Adipocyte (in vitro differentiated cells): ENCODE data around the gene EIF2B4.

Experiments
- DNase-seq: peaks from one replicate; pipeline ENCODE4 v3.0.0-alpha.2; 2015; ENCODE audit warnings: low read depth
- H3K27me3 ChIP-seq: replicated peaks from 2 replicates; pipeline ENCODE4 v1.7.0; 2013; ENCODE audit warnings: mild to moderate bottlenecking, low read length, moderate library complexity; ENCODE audit not compliant: control insufficient read depth, insufficient read depth
- H3K36me3 ChIP-seq: 2 replicates; pipeline ENCODE4 v1.7.0; 2013; ENCODE audit warnings: low read length, mild to moderate bottlenecking, moderate library complexity; ENCODE audit not compliant: control insufficient read depth, insufficient read depth, severe bottlenecking
- H3K4me1 ChIP-seq: 2 replicates; pipeline ENCODE4 v1.7.0; 2013; ENCODE audit warnings: mild to moderate bottlenecking, low read length, moderate library complexity; ENCODE audit not compliant: control insufficient read depth, insufficient read depth
- H3K4me3 ChIP-seq: 2 replicates; pipeline ENCODE4 v1.7.0; 2013; ENCODE audit warnings: mild to moderate bottlenecking, low read length, moderate library complexity
- H3K9ac ChIP-seq: 2 replicates; pipeline ENCODE4 v1.7.0; 2013; ENCODE audit warnings: mild to moderate bottlenecking, low read length, moderate library complexity
- H3K9me3 ChIP-seq: 2 replicates; pipeline ENCODE4 v1.7.0; 2013; ENCODE audit warnings: mild to moderate bottlenecking, low read length, moderate library complexity; ENCODE audit not compliant: control insufficient read depth

The EIF2B4 gene

GRCh38 chr2:27376151-27376865, 6.2 kb upstream of the EIF2B4 start:
- no peak overlapping the region for H3K4me3 ChIP-seq
- H3K27me3 ChIP-seq: no peaks in the 10 kb centered on the region
- H3K9ac ChIP-seq: no peak overlapping the region
- H3K4me1 ChIP-seq: peaks cover 60% of the 10 kb centered on the region
- peaks cover 66% of the 10 kb centered on the region for H3K36me3 ChIP-seq
- DNase-seq: no peak
- H3K9me3 ChIP-seq: no peaks in the 10 kb centered on the region

GRCh38 chr2:27375513-27376099, 5.5 kb upstream of the EIF2B4 start:
- Histone ChIP-seq H3K36me3 (peaks cover 66% of the 10 kb centered on the region), H3K27me3 (no peaks in the 10 kb centered on the region), H3K4me3 (no peak overlapping the region), H3K9me3 (no peaks in the 10 kb centered on the region), H3K9ac (no peak overlapping the region), H3K4me1 (peaks cover 58% of the 10 kb centered on the region)
- DNase-seq: no peak

- Histone ChIP-seq H3K4me3 (no peak overlapping the region), H3K4me1 (peaks cover 52% of the 10 kb centered on the region), H3K27me3 (no peaks in the 10 kb centered on the region), H3K36me3 (peaks cover 68% of the 10 kb centered on the region), H3K9ac (no peak overlapping the region), H3K9me3 (no peaks in the 10 kb centered on the region)
- no peak for DNase-seq
Measured at GRCh38 chr2:27373567-27373966, 3.4 kb upstream of the EIF2B4 start.

- DNase-seq: no peak
- no peaks in the 10 kb centered on the region for H3K9me3 ChIP-seq
- peaks cover 47% of the 10 kb centered on the region for H3K4me1 ChIP-seq
- peaks cover 68% of the 10 kb centered on the region for H3K36me3 ChIP-seq
- no peaks in the 10 kb centered on the region for H3K27me3 ChIP-seq
- no peak overlapping the region for H3K4me3 ChIP-seq
- H3K9ac ChIP-seq: peak overlapping the region; percentile 99
Measured at GRCh38 chr2:27372937-27373336, 2.8 kb upstream of the EIF2B4 start.

DNA sequence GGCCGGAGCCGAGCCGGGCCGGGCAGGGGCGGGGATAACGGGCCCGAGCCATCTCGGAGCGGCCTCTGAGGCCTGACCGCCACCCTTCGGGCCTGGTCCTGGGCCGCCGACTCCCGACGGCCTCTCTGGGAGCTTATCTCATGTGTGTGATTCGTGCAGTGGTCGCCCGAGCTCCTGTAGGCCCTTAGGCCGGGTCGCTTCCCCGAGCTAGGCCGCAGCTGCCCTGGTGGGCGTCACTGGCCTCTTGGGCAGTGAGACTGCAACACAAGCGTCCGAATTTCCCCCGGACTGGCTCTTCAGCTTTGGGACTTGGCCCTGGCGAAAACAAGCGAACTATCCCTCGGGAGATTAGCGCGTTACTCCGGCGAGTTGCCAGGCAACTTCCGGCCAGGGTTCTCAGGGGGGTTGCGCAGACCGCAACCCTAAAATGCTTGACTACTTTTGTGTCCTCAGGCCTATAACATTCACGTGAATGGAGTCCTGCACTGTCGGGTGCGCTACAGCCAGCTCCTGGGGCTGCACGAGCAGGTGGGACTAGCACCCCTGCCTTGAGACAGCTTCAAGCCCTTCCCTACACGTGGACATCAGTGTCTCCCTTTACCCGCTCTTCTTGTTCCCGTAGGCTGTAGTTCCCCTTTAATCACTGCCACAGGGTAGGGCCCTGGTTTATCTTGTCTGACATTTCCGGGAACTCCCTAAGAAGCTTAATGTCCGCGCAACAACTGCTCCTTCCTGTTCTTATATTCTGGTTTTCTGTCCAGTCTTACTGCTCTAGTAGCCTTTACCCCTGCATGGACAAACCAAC, 880 bp upstream of the EIF2B4 start:
- DNase-seq: peak; percentile 59
- H3K4me1 ChIP-seq: peaks cover 35% of the 10 kb centered on the region

GRCh38 chr2:27369471-27370025, 590 bp downstream of the EIF2B4 start:
- Histone ChIP-seq H3K36me3 (peaks cover 67% of the 10 kb centered on the region), H3K9me3 (no peaks in the 10 kb centered on the region), H3K9ac (peak overlapping the region; percentile 99), H3K27me3 (no peaks in the 10 kb centered on the region), H3K4me1 (peaks cover 35% of the 10 kb centered on the region), H3K4me3 (peak overlapping the region; percentile 96)
- no peak for DNase-seq

More for the DNA sequence above, 880 bp upstream of the EIF2B4 start:
- Histone ChIP-seq H3K9me3 (no peaks in the 10 kb centered on the region), H3K36me3 (peaks cover 68% of the 10 kb centered on the region), H3K27me3 (no peaks in the 10 kb centered on the region), H3K4me3 (peak overlapping the region; percentile 96), H3K9ac (peak overlapping the region; percentile 99)

DNA sequence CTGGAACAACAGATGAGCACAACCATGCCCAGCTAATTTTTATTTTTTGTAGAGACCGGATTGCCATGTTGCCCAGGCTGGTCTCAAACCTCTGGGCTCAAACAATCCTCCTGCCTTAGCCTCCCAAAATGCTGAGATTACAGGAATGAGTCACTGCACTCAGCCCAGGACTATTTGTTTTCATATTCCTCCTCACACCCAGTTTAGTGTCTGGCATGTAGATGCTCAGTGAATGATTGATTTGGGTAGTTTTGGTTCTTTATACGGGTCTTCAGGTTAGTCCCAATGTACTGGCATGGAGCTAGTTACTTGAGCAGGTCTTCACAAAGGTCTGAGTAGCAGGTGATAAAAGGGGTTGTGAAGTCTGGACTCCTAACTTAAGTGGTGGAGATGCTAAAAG, 6.2 kb downstream of the EIF2B4 start:
- no peak for DNase-seq
- Histone ChIP-seq H3K27me3 (no peaks in the 10 kb centered on the region), H3K4me3 (no peak overlapping the region), H3K36me3 (peaks cover 53% of the 10 kb centered on the region), H3K9ac (no peak overlapping the region), H3K4me1 (peaks cover 3% of the 10 kb centered on the region), H3K9me3 (no peaks in the 10 kb centered on the region)

- no peak for DNase-seq
- H3K4me3 ChIP-seq: no peak overlapping the region
- no peaks in the 10 kb centered on the region for H3K9me3 ChIP-seq
- no peak overlapping the region for H3K9ac ChIP-seq
- peaks cover 6% of the 10 kb centered on the region for H3K4me1 ChIP-seq
- H3K27me3 ChIP-seq: no peaks in the 10 kb centered on the region
- H3K36me3 ChIP-seq: peaks cover 43% of the 10 kb centered on the region
Measured at GRCh38 chr2:27362678-27363420, 7.3 kb downstream of the EIF2B4 start.

DNA sequence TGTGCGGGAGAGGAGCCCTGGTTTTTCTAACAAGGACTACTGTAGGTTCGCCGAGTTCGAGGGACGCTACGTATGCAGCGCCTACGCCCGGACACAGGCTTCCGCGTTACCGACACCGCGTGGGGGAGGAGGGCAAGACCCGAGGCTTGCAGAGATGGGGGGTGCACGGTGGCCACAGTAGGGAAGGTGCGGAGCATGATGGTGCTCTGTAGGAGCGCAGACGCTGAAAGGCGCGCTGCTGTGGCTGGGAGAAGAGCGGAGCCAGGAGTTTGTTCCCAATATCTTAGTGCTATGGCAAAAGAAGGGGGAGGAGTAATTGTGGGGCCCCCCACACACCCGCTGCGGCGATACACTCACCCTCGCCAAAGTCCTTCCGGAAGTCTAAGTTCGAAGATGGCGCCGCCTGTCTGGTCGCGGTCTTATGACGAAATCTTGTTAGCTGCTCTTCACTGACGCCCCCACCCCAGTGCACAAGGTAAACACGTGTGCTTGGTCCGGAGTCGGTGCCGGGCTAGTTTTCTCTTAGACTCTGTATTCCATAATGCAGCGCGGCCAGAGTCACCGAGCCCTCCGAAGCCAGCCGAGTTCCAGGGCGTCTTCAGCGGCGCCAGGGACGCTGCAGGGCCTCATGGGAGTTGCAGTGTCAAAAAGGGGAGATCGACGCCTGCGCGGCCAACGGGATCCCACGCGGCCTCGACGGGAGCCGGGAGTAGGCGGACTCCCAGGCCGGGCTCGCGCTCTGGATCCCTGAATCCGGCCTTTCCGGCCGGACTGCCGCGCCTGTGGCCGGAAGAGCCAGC, 13.6 kb downstream of the EIF2B4 start, which contains the start of gene GTF3C2:
Gene GTF3C2, minus strand, starts transcription at position 383 of the 800 bp plus-strand sequence. CDS start 13,210 bp downstream, outside the sequence.
- Histone ChIP-seq H3K27me3 (no peaks in the 10 kb centered on the region), H3K9me3 (no peaks in the 10 kb centered on the region), H3K4me1 (peaks cover 35% of the 10 kb centered on the region), H3K36me3 (no peaks in the 10 kb centered on the region), H3K9ac (peak within 1 kb of the TSS; percentile 100), H3K4me3 (peak within 1 kb of the TSS; percentile 97)
- DNase-seq: peak; percentile 98

- peak; percentile 65 for DNase-seq
- no peaks in the 10 kb centered on the region for H3K9me3 ChIP-seq
Measured at GRCh38 chr2:27356056-27356381, 14.1 kb downstream of the EIF2B4 start.

More at GRCh38 chr2:27356056-27356381, 14.1 kb downstream of the EIF2B4 start:
- Histone ChIP-seq H3K4me3 (peak overlapping the region; percentile 97), H3K36me3 (no peaks in the 10 kb centered on the region), H3K9ac (peak overlapping the region; percentile 100), H3K4me1 (peaks cover 35% of the 10 kb centered on the region), H3K27me3 (no peaks in the 10 kb centered on the region)
